Activated CD4-positive, alpha-beta T cell treated with anti-CD3 and anti-CD28 coated beads, Interleukin-10, Interleukin-2, amounts not matched to agents 100 ng/mL and 50 ng/mL, durations not matched to agents 16 hours and 8 hours (primary cell): ENCODE data around the gene ZBTB17.
"Not testable (repeated sequence)": the region's sequence is repeated elsewhere in the genome, so short reads cannot be mapped to it uniquely, and the experiment has no call there.

Experiments
- DNase-seq: peaks from one replicate; pipeline ENCODE4 v3.0.0-alpha.2; 2020

ZBTB17 gene

GRCh38 chr1:16010837-16011236, 34.9 kb upstream of the ZBTB17 start:
- DNase-seq = no peak

GRCh38 chr1:16009678-16010077, 33.8 kb upstream of the ZBTB17 start:
- no peak for DNase-seq

DNA sequence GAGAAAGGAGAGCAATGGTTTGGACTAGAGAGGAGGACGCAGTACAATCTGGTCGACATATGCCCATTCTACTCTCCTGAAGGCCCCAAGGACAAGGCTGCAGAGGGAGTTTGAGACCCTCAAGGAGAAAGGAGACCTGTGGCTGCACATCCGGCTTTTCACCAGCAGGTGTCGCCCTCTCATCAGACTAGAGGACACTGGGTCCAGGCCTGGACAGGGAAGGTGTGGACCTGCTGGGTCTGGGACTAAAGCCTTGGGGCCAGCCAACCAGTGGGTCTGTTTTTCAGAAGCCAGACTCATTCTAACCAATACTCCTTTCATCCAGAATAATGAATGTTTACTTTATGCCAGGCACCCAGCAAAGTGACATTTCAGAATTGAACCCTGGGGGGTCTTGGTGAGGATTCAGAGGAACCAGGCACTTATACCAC, 33.1 kb upstream of the ZBTB17 start:
- DNase-seq = peak; percentile 76

GRCh38 chr1:16007671-16008341, 31.9 kb upstream of the ZBTB17 start:
- DNase-seq = no peak

DNA sequence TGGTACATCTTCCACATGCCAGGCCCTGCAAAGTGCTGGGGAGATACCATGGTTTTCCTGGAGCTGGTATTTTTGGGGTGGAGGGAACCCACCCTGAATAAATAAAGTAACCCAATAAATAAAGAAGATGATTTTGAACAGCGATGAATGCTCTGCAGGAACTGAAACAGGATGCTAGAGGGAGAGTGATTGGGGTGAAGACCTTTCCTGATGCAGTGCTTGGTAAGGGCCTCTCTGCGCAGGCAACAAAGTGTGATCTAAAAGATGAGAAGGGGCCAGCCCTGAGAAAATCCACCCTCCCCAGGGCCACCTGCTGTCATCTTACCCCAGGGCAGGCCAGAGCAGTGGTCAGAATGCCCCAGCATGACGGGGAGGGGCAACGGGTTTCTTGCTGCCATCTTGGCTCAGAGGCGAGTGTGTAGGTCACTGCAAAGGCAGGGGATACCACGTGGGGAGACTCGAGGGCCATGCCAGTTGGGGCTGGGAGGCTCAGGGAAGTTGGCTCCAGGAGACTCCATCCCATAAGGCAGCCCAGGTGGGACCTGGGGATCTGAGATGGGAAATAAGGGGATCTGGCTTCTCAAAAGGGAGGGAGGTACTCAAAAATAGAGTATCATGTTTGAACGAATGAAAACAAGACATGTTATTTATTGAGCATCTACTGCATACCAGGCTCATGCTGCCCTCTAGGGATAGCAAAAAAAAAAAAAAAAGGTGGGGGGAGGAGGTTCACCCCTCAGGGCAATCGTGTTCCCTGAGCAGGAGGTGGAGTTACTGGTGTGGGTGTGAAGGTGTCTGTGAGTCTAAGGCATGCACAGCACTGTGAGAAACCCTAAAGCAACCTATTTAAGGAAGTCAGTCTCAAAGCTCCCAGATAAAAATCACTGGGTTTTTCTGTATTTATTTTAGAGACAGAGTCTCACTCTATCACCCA, 30.9 kb upstream of the ZBTB17 start:
- peak; percentile 50 for DNase-seq

DNA sequence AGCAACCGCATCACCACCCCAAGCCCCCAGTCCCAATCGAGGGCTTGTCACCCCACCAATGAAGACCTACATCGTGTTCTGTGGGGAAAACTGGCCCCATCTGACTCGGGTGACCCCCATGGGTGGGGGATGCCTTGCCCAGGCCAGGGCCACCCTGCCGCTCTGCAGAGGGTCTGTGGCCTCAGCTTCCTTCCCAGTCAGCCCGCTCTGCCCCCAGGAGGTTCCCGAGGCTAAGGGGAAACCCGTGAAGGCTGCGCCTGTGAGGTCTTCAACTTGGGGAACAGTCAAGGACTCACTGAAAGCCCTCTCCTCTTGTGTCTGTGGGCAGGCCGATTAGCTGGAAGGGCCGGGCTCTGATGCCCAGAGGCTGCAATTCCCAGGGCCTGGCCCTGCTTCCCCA, 30.1 kb upstream of the ZBTB17 start:
- DNase-seq = no peak

DNA sequence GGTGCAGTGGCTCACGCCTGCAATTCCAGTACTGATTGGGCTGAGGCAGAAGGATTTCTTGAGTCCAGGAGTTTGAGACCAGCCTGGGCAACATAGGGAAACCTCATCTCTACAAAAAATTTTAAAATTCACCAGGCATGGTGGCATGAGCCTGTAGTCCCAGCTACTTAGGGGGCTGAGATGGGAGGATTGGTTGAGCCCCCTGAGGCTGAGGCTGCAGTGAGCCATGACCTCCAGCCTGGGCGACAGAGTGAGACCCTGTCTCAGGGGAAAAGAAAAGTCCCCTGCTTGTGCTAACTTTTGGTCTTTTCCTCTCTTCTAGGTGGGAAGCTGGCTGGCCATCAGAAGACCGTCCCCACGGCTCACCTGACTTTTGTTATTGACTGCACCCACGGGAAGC, 29.7 kb upstream of the ZBTB17 start:
- no peak for DNase-seq

- DNase-seq = not testable (repeated sequence)
Observed at GRCh38 chr1:16001274-16001673, 25.4 kb upstream of the ZBTB17 start.

- no peak for DNase-seq
Observed at GRCh38 chr1:15998929-15999328, 23.0 kb upstream of the ZBTB17 start.

DNA sequence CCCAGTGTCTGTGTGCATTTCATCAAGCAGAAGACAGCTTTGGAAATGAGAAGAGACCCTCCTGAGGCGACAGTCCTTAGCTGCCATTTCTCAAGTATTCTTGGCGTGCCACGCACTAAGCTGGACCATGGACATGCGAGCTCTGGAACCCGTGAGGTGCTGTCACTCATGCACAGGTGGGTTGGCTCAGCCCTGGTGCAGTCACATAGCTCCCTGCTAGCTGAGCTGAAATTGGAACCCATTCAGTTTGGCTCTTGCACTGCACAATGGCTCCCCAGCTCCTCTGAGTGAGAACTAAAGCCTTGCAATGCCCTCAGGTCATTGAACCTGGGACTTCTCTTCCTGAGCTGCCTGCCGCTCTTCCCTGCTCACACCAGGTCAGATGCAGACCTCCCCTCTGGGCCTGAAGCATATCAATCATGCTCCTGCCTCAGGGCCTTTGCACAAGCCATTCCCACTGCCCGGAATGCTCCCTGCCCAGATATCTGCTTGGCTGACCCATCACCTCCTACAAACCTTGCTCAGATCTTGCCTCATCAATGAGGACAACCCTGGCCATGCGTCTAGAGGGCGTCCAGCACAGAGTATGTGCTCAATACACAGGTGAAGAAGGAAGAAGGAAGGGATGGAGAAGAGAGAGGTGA, 21.9 kb upstream of the ZBTB17 start:
- DNase-seq = no peak

- no peak for DNase-seq
Observed at GRCh38 chr1:15997076-15997585, 21.2 kb upstream of the ZBTB17 start.

- peak; percentile 55 for DNase-seq
Observed at GRCh38 chr1:15994590-15995351, 18.9 kb upstream of the ZBTB17 start.

- DNase-seq = no peak
Observed at GRCh38 chr1:15994081-15994480, 18.2 kb upstream of the ZBTB17 start.

DNA sequence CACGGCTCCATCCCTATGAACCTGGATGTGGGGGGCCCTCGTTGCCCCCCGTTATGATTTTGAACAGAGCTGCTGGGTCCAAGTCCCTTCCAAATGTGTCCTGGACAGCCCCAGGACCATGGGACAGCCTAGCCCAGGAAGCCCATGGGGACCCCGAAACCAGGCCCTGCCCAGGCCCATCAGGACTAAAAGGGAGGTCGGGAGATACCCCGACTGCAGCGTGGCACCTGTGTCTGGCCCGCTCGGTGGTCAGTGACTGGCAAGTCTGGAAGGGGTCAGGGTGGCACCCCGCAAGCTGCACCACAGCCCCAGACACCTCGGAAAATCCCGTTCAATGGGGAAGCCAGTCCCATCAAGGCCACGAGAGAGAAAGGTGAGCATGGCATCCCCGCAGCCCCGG, 17.8 kb upstream of the ZBTB17 start:
- DNase-seq = no peak

GRCh38 chr1:15992582-15993500, 16.9 kb upstream of the ZBTB17 start:
- no peak for DNase-seq

DNA sequence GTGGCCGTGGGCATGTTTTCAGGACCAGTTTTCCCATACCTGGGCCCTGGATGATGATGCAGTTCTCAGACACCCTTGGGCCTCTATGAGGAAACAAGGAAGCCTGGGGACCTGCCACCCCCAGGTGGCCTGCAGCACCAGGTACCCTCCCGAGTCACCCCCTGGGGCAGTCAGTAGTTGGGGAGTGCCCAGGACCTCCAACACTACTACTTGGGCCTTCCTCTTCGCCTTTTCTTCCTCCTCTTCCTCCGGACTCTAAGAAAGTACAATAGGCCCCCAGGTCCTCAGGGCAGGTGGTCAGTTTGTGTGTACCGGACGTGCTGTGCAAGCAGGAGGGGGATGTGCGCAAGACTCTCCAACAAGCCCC, 16.3 kb upstream of the ZBTB17 start:
- DNase-seq = no peak

DNA sequence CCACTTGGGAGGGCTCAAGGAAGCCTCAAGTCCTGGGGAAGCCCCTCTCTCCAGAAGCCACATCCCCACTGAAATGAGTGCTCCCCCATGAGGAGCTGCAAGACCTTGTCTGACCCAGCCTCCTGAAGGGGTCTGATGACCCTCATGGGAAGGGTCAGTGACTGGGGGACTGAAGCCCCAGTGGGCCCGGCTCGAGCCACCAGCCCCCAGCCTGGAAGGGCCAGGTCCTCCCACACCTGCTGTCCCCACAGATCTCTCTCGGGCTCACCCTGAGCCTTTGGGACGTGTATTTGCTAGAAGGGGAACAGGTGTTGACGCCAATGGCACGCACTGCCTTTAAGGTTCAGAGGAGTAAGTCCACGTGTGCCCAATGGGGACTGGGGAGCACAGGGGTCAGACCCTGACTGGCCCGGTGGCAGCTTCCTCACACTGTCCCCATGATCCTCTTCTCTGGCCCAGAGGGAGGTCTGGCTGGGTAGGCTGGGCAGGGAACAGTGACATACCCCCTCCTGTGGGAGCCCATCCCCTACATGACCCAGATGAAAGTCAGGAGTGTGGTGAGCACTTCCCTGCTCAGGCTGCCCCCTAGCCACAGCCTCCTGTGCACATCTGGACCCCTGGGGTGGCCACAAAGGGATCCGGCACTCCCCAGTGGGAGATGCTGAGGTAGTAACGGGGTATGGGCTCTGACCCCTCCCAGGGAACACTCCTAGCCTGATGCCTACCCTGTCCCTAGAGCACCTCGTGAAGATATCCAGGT, 15.7 kb upstream of the ZBTB17 start:
- DNase-seq = no peak

- DNase-seq = no peak
Observed at GRCh38 chr1:15989776-15990175, 13.9 kb upstream of the ZBTB17 start.

- no peak for DNase-seq
Observed at GRCh38 chr1:15988856-15989736, 13.2 kb upstream of the ZBTB17 start.
